ENCODE results near the gene SIRT5.

- TF ChIP-seq POLR2A (IDR thresholded peaks at IDR 0.05) (no peak), CTCF (IDR thresholded peaks at IDR 0.05) (no peak)
Measured at GRCh38 chr6:13528777-13529343, 45.5 kb upstream of the SIRT5 start.

Measured in body of pancreas (tissue), 4 donors.